Measurements from ENCODE around the gene SRSF8. TPM values are rescaled to one million over a fixed set of nuclear protein-coding genes. Genes with fewer than 3 reads are reported as not detected.

Gene SRSF8
- total and polyA plus RNA-seq, 7 donors, result 17.7 to 35.3 (median 26.6) TPM

- H3K27ac ChIP-seq, result peak overlapping the region; percentile 94
- no peak overlapping the region for H3K4me3 ChIP-seq
- intact Hi-C loops (cut with DNase I), result no loop called here
- 52 to 60% (median 54%) methylated on average over 3 of the region's 3 CpGs for WGBS, 3 donors
- peak; percentile 46 to 66 (median 54) for ATAC-seq
- no peaks in the 10 kb centered on the region for H3K27me3 ChIP-seq (ENCODE audit: insufficient read depth in 3 of 3, low read length in 2 of 3)
- DNase-seq, result no peak
- H3K9me3 ChIP-seq, result no peaks in the 10 kb centered on the region
- peaks cover 53% of the 10 kb centered on the region for H3K4me1 ChIP-seq
- no peaks in the 10 kb centered on the region for H3K36me3 ChIP-seq (ENCODE audit: insufficient read depth in 1 of 2, low read depth in 1 of 2)
- no peak for TF ChIP-seq CTCF (IDR thresholded peaks at IDR 0.05)
Observed at GRCh38 chr11:95111923-95112540, 45.3 kb downstream of the SRSF8 start.

DNA sequence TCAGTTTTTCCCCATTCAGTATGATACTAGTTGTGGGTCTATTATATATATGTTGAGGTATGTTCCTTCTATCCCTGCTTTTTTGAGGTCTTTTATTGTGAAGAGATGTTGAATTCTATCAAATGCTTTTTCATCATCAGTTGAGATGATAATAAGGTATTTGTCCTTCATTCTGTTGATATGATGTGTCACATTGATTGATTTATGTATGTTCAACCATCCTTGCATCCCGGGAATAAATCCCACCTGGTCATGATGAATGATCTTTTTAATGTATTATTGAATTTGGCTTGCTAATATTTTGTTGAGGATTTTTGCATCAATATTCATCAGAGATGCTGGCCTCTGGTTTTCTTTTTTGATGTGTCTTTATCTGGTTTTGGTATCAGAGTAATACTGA is 48.9 kb downstream of the SRSF8 start:
- no peak for TF ChIP-seq CTCF (IDR thresholded peaks at IDR 0.05)
- 67 to 88% (median 80%) methylated on average over 1 of the region's 1 CpG for WGBS, 3 donors

GRCh38 chr11:95119361-95120060 is 52.8 kb downstream of the SRSF8 start:
- Histone ChIP-seq H3K4me3 (no peak overlapping the region), H3K4me1 (peaks cover 29% of the 10 kb centered on the region), H3K36me3 (ENCODE audit: insufficient read depth in 1 of 2, low read depth in 1 of 2) (no peaks in the 10 kb centered on the region), H3K9me3 (no peaks in the 10 kb centered on the region), H3K27me3 (ENCODE audit: insufficient read depth in 3 of 3, low read length in 2 of 3) (no peaks in the 10 kb centered on the region), H3K27ac (peak overlapping the region; percentile 23)
- 61 to 78% (median 77%) methylated on average over 2 of the region's 2 CpGs for WGBS, 3 donors
- DNase-seq (no peak), ATAC-seq (peak; percentile 19 to 80 (median 60))
- intact Hi-C loops (cut with DNase I), result no loop called here
- TF ChIP-seq CTCF (IDR thresholded peaks at IDR 0.05), result no peak

More for the DNA sequence above, 48.9 kb downstream of the SRSF8 start:
- DNase-seq (no peak), ATAC-seq (no peak)
- H3K4me3 ChIP-seq, result no peak overlapping the region
- no peaks in the 10 kb centered on the region for H3K9me3 ChIP-seq
- no peak overlapping the region for H3K27ac ChIP-seq
- no peaks in the 10 kb centered on the region for H3K27me3 ChIP-seq (ENCODE audit: insufficient read depth in 3 of 3, low read length in 2 of 3)
- intact Hi-C loops (cut with DNase I), result no loop called here
- no peaks in the 10 kb centered on the region for H3K36me3 ChIP-seq (ENCODE audit: insufficient read depth in 1 of 2, low read depth in 1 of 2)
- H3K4me1 ChIP-seq, result peaks cover 40% of the 10 kb centered on the region

Other genes with a start within 250 kb of the SRSF8 start
- gene CWC15, start 93.4 kb upstream of the SRSF8 start, total RNA-seq, result 10 to 100 TPM; 81.4 to 91.6 (median 83.3) TPM
- 10 to 100 TPM; 71.4 to 89.7 (median 72.4) TPM for gene CWC15, start 93.4 kb upstream of the SRSF8 start, polyA plus RNA-seq
- gene KDM4D, start 93.2 kb upstream of the SRSF8 start, total RNA-seq, result under 1 TPM; 0.30 to 0.82 (median 0.53) TPM
- gene KDM4D, start 93.2 kb upstream of the SRSF8 start, polyA plus RNA-seq, result under 1 TPM; 0.15 to 0.91 (median 0.63) TPM
- not detected for gene KDM4E, start 41.7 kb upstream of the SRSF8 start, total RNA-seq
- gene KDM4E, start 41.7 kb upstream of the SRSF8 start, polyA plus RNA-seq, result not detected
- gene KDM4F, start 17.5 kb upstream of the SRSF8 start, total RNA-seq, result not detected
- not detected for gene KDM4F, start 17.5 kb upstream of the SRSF8 start, polyA plus RNA-seq
- gene ENDOD1, start 22.9 kb downstream of the SRSF8 start, total RNA-seq, result 10 to 100 TPM; 29.0 to 55.3 (median 41.3) TPM
- 10 to 100 TPM in 2 of 3 donors, 1 to 10 TPM in 1; 9.8 to 22.5 (median 20.1) TPM for gene ENDOD1, start 22.9 kb downstream of the SRSF8 start, polyA plus RNA-seq
- 10 to 100 TPM in 3 of 4 donors, 1 to 10 TPM in 1; 5.3 to 94.6 (median 15.6) TPM for gene SESN3, start 164.3 kb downstream of the SRSF8 start, total RNA-seq
- gene SESN3, start 164.3 kb downstream of the SRSF8 start, polyA plus RNA-seq, result 1 to 10 TPM in 2 of 3 donors, under 1 TPM in 1; 0.92 to 3.8 (median 1.0) TPM

Data from psoas muscle (tissue), 8 donors.